Right atrium auricular region (tissue), 2 donors: ENCODE results near the gene MBD4. TPM values are rescaled to one million over a fixed set of nuclear protein-coding genes. Genes with fewer than 3 reads are reported as not detected.
"Not testable (repeated sequence)": the region's sequence is repeated elsewhere in the genome, so short reads cannot be mapped to it uniquely, and the experiment has no call there.

Experiments
- DNase-seq: peaks from one replicate; pipeline ENCODE4 v3.0.0-alpha.2; 2019; ENCODE audit warnings: low spot score
- H3K27ac ChIP-seq, 2 donors: fragments of 200-600 bp; sonication (generic); 1 replicate in 1 of 2; 2 replicates in 1 of 2; pipeline ENCODE4 v1.5.1; 2016 to 2019
- H3K27me3 ChIP-seq, 2 donors: fragments of 200-600 bp; sonication (generic); one replicate each; pipeline versions ENCODE4 v1.5.1 to v1.6.0; 2017 to 2019
- H3K36me3 ChIP-seq: fragments of 200-600 bp; sonication (generic); one replicate; pipeline ENCODE4 v1.5.1; 2016
- H3K4me1 ChIP-seq, 2 donors: fragments of 200-600 bp; sonication (generic); one replicate each; pipeline versions ENCODE4 v1.5.1 to v1.6.0; 2017 to 2019
- H3K4me3 ChIP-seq, 2 donors: fragments of 200-600 bp; sonication (generic); 1 replicate in 1 of 2; 2 replicates in 1 of 2; pipeline ENCODE4 v1.5.1; 2017 to 2019; ENCODE audit warnings: mild to moderate bottlenecking in 1 of 2, moderate library complexity in 1 of 2
- H3K9me3 ChIP-seq, 2 donors: fragments of 200-600 bp; sonication (generic); one replicate each; pipeline ENCODE4 v1.5.1; 2019
- CTCF ChIP-seq, 2 donors: fragments of 200-600 bp; sonication (generic); IDR thresholded peaks; one replicate each; pipeline ENCODE4 v1.5.1; 2019; ENCODE audit warnings: antibody characterized with exemption in 2 of 2
- total RNA-seq, 2 donors: library from RNA; depleted of rRNA; stranded (reverse); fragments of >200 nt; gene quantifications; one replicate each; pipeline ENCODE4 v1.1.0, GENCODE V29; 2016

Gene MBD4
- total RNA-seq, 2 donors from 2014 or later = 17.8 to 26.4 TPM

- DNase-seq = no peak
- Histone ChIP-seq H3K27me3 (no peaks in the 10 kb centered on the region), H3K27ac (peak overlapping the region; percentile 80 to 89), H3K9me3 (no peaks in the 10 kb centered on the region), H3K4me3 (no peak overlapping the region), H3K4me1 (peaks cover 0 to 40% of the 10 kb centered on the region in 2 donors), H3K36me3 (no peaks in the 10 kb centered on the region)
- TF ChIP-seq CTCF (IDR thresholded peaks at IDR 0.05) = no peak
These were observed 25.9 kb downstream of the MBD4 start for GRCh38 chr3:129413687-129414506.

- H3K27me3 ChIP-seq, H3K9me3 ChIP-seq, H3K4me3 ChIP-seq, DNase-seq, H3K36me3 ChIP-seq: not testable (repeated sequence)
- Histone ChIP-seq H3K4me1 (peaks cover 0 to 40% of the 10 kb centered on the region in 2 donors), H3K27ac (peak overlapping the region; percentile 80 to 89)
These were observed 26.5 kb downstream of the MBD4 start for GRCh38 chr3:129413238-129413637.

GRCh38 chr3:129412542-129413198, 27.1 kb downstream of the MBD4 start:
- Histone ChIP-seq H3K4me1 (peaks cover 0 to 35% of the 10 kb centered on the region in 2 donors), H3K27me3 (no peaks in the 10 kb centered on the region), H3K9me3 (no peaks in the 10 kb centered on the region), H3K36me3 (no peaks in the 10 kb centered on the region), H3K27ac (peak overlapping the region; percentile 80 to 89), H3K4me3 (no peak overlapping the region)
- DNase-seq = no peak
- TF ChIP-seq CTCF (IDR thresholded peaks at IDR 0.05) = no peak

DNA sequence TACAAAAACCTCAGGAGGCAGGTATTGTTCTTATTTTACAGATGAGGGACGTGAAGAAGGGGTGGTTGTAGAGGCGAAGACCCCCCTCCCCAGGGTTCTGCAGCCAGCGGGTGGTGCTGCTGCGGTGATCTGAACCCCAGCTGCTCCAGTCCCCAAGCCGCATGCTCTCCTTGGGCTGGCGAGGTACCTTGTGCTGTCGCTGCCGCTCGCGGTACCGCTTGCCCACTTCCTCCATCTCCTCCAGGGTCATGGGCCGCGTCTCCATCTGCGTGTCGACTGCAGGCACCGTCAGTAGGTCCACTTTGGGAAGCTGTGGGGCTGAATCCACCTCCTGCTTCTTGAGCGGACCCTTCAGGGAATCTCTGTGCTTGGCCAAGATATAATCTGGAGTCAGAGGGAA, 28.8 kb downstream of the MBD4 start:
- Histone ChIP-seq H3K4me3 (no peak overlapping the region), H3K27me3 (no peaks in the 10 kb centered on the region), H3K9me3 (no peaks in the 10 kb centered on the region), H3K36me3 (no peaks in the 10 kb centered on the region), H3K27ac (no peak overlapping the region), H3K4me1 (peaks cover 0 to 30% of the 10 kb centered on the region in 2 donors)
- DNase-seq = no peak
- no peak for TF ChIP-seq CTCF (IDR thresholded peaks at IDR 0.05)

DNA sequence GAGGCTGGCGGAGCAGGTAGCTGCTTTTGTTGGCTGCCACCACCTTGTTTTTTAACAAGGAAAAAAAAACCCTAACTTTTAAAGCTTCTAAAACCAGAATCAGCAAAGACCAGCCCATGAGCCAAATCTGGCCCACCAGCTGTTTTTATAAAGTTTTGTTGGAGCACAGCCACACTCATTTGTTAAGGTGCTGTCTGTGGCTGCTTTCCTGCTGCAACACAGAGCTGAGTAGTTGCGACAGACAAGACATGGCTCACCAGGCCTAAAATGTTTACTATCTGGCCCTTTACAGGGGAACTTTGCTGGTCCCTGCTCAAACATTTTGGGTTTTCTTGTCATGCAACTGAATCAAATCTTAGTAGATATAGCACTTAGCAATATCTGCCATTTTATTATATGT, 30.2 kb downstream of the MBD4 start:
- Histone ChIP-seq H3K9me3 (no peaks in the 10 kb centered on the region), H3K4me1 (peaks cover 0 to 24% of the 10 kb centered on the region in 2 donors), H3K27ac (no peak overlapping the region), H3K4me3 (no peak overlapping the region), H3K27me3 (no peaks in the 10 kb centered on the region), H3K36me3 (no peaks in the 10 kb centered on the region)
- DNase-seq = no peak
- no peak for TF ChIP-seq CTCF (IDR thresholded peaks at IDR 0.05)

DNA sequence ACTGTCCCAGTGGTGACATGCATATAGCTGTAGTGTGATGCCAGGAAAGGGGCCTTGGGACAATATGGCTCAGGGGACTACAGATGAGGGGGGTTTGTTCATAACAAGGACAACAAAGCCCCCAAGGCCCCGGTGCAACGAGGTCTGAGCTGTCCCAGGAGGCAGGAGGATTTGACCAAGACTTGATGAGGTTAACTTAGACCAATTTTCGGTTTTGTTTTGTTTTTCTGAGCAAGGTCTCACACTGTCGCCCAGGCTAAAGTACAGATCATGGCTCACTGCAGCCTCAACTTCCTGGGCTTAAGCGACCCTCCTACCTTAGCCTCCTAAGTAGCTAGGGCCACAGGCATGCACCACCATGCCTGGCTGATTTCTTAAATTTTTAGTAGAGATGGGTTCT, 35.1 kb downstream of the MBD4 start:
- no peaks in the 10 kb centered on the region for H3K4me1 ChIP-seq
- no peaks in the 10 kb centered on the region for H3K27me3 ChIP-seq
- no peak for TF ChIP-seq CTCF (IDR thresholded peaks at IDR 0.05)
- H3K27ac ChIP-seq = no peak overlapping the region
- no peaks in the 10 kb centered on the region for H3K9me3 ChIP-seq
- no peaks in the 10 kb centered on the region for H3K36me3 ChIP-seq
- no peak overlapping the region for H3K4me3 ChIP-seq
- DNase-seq = no peak
